K562 (cell line): ENCODE measurements around the gene RIPK3. TPM values are rescaled to one million over a fixed set of nuclear protein-coding genes. Genes with fewer than 3 reads are reported as not detected.

ENCODE experiments used
- ATAC-seq: fragments of 200-7000 bp; cut with Tn5 transposase; 3 replicates; pipeline ENCODE4 v1.9.1; 2020; ENCODE audit warnings: moderate library complexity
- BruUV-seq: library from RNA; stranded (reverse); fragments of 400-500 nt; replicated peaks from 2 replicates; lab custom pipeline; 2021; lab: Mats Ljungman, UMichigan
- CTCF ChIA-PET: fragments of 300-600 bp; formaldehyde crosslinking; extraction: SDS; loops from one replicate; lab custom pipeline; 2021; ENCODE audit warnings: low intra/inter-chr PET ratio; lab: Yijun Ruan, JAX
- POLR2A ChIA-PET: fragments of 300-600, 350-650 bp; sonication (Branson Sonifier 250); formaldehyde crosslinking; extraction: SDS; loops from one replicate; lab custom pipeline; 2021; ENCODE audit warnings: antibody characterized with exemption, inconsistent platforms; lab: Yijun Ruan, JAX
- DNase-seq, 4 experiments: peaks; one replicate each; pipeline versions ENCODE4 v3.0.0 to v3.0.0-alpha.2; 2011 to 2018; ENCODE audit warnings: low spot score in 3 of 4, mixed read lengths in 3 of 4; ENCODE audit errors: extremely low read depth in 1 of 4
- FAIRE-seq: peaks from 2 replicates; lab custom pipeline; 2011; peaks lifted over from hg19 to GRCh38; lab: Jason Lieb, UNC
- H2AFZ ChIP-seq: 2 replicates; pipeline ENCODE4 v1.6.0; 2011; ENCODE audit warnings: low read depth, low read length, control low read depth, inconsistent platforms
- H3K27ac ChIP-seq: fragments of 200-600 bp; 3 replicates; pipeline ENCODE4 v1.8.0; 2011; ENCODE audit warnings: low read depth, mild to moderate bottlenecking, control low read depth, inconsistent platforms, low read length, moderate library complexity, mixed read lengths; ENCODE audit errors: extremely low read depth
- H3K27me3 ChIP-seq, 2 experiments: fragments of 300-600 bp in 1 of 2; 2 replicates in 1 of 2; 3 replicates in 1 of 2; pipeline versions ENCODE4 v1.6.0 to v1.8.0; 2011; ENCODE audit warnings: inconsistent platforms in 2 of 2, low read length in 2 of 2, mild to moderate bottlenecking in 1 of 2, mixed read lengths in 1 of 2, moderate library complexity in 1 of 2; ENCODE audit not compliant: control insufficient read depth in 2 of 2, insufficient read depth in 2 of 2
- H3K36me3 ChIP-seq: fragments of 300-600 bp; 3 replicates; pipeline ENCODE4 v1.8.0; 2011; ENCODE audit warnings: mild to moderate bottlenecking, low read length, inconsistent platforms; ENCODE audit not compliant: control insufficient read depth, insufficient read depth
- H3K4me1 ChIP-seq, 2 experiments: fragments of 200-600 bp in 1 of 2; replicated peaks in 1 of 2; 2 replicates in 1 of 2; 3 replicates in 1 of 2; pipeline versions ENCODE4 v1.5.1 to v1.8.0; 2011; ENCODE audit warnings: inconsistent platforms in 2 of 2, low read length in 2 of 2, mild to moderate bottlenecking in 1 of 2, mixed read lengths in 1 of 2, moderate library complexity in 1 of 2; ENCODE audit not compliant: control insufficient read depth in 2 of 2, insufficient read depth in 2 of 2
- H3K4me2 ChIP-seq: 2 replicates; pipeline ENCODE4 v1.6.1; 2011; ENCODE audit warnings: low read length, control low read depth, inconsistent platforms, mixed read lengths; ENCODE audit not compliant: insufficient read depth
- H3K4me3 ChIP-seq: fragments of 200-600 bp; sonication (generic), shearing (Covaris generic); 2 replicates; pipeline ENCODE4 v1.5.1; 2016; ENCODE audit warnings: control low read depth, inconsistent platforms
- H3K79me2 ChIP-seq: fragments of 200-600 bp; 3 replicates; pipeline ENCODE4 v1.8.0; 2011; ENCODE audit warnings: low read length, inconsistent platforms; ENCODE audit not compliant: control insufficient read depth, insufficient read depth
- H3K9ac ChIP-seq, 2 experiments: 2 replicates each; pipeline versions ENCODE4 v1.6.0 to v1.6.1; 2011; ENCODE audit warnings: low read depth in 2 of 2, low read length in 2 of 2, control low read depth in 1 of 2, inconsistent platforms in 1 of 2, mild to moderate bottlenecking in 1 of 2, mixed read lengths in 1 of 2; ENCODE audit not compliant: insufficient read depth in 1 of 2
- H3K9me1 ChIP-seq: one replicate; pipeline ENCODE4 v1.6.0; 2011; ENCODE audit warnings: inconsistent platforms, mild to moderate bottlenecking, low read length, moderate library complexity; ENCODE audit not compliant: control insufficient read depth, insufficient read depth
- H3K9me3 ChIP-seq: replicated peaks from 2 replicates; pipeline ENCODE4 v1.5.1; 2011; ENCODE audit warnings: low read depth, low read length, inconsistent platforms; ENCODE audit not compliant: control insufficient read depth, insufficient read depth
- H4K20me1 ChIP-seq: replicated peaks from 2 replicates; pipeline ENCODE4 v1.6.1; 2011; ENCODE audit warnings: low read length, inconsistent platforms, mixed read lengths; ENCODE audit not compliant: control insufficient read depth, insufficient read depth
- ATF2 ChIP-seq: sonication (generic); formaldehyde crosslinking; IDR thresholded peaks from 2 replicates; pipeline ENCODE4 v1.8.1; 2022; ENCODE audit warnings: missing genetic modification reagents
- CREBBP ChIP-seq: IDR thresholded peaks from one replicate; pipeline ENCODE4 v1.6.1; 2012; ENCODE audit warnings: low read depth, mild to moderate bottlenecking, control low read depth, inconsistent platforms, low read length
- CXXC5 ChIP-seq: fragments of 250-450 bp; sonication (Bioruptor Pico); IDR thresholded peaks from 2 replicates; pipeline ENCODE4 v1.8.0; 2022; ENCODE audit warnings: inconsistent platforms, mild to moderate bottlenecking, moderate library complexity
- E2F6 ChIP-seq, 2 experiments: IDR thresholded peaks; 2 replicates each; pipeline ENCODE4 v1.6.1; 2011; ENCODE audit warnings: borderline replicate concordance in 1 of 2, control low read depth in 1 of 2, low read depth in 1 of 2, low read length in 1 of 2, mild to moderate bottlenecking in 1 of 2, mixed read lengths in 1 of 2, moderate library complexity in 1 of 2; ENCODE audit not compliant: insufficient read depth in 1 of 2, insufficient read length in 1 of 2, poor library complexity in 1 of 2, severe bottlenecking in 1 of 2; ENCODE audit errors: extremely low read depth in 1 of 2
- ILK ChIP-seq: fragments of 450-650 bp; IDR thresholded peaks from 2 replicates; pipeline ENCODE4 v1.6.1; 2016; ENCODE audit warnings: missing genetic modification characterization, low read depth, mild to moderate bottlenecking, missing compliant biosample characterization, moderate library complexity, borderline replicate concordance
- NFATC3 ChIP-seq: fragments of 450-650 bp; IDR thresholded peaks from 2 replicates; pipeline ENCODE4 v1.6.1; 2017; ENCODE audit warnings: mild to moderate bottlenecking
- NFXL1 ChIP-seq: fragments of 450-650 bp; formaldehyde crosslinking; IDR thresholded peaks from 2 replicates; pipeline ENCODE4 v1.4.0; 2021; ENCODE audit warnings: mild to moderate bottlenecking
- SIN3A ChIP-seq, 2 experiments: fragments of 150-350 bp in 1 of 2; IDR thresholded peaks; 2 replicates each; pipeline ENCODE4 v1.6.1; 2011 to 2016; ENCODE audit warnings: borderline replicate concordance in 2 of 2, low read depth in 2 of 2, low read length in 2 of 2, mild to moderate bottlenecking in 2 of 2, moderate library complexity in 2 of 2; ENCODE audit not compliant: control insufficient read depth in 1 of 2
- ZHX1 ChIP-seq: fragments of 150-350 bp; conservative IDR thresholded peaks from 2 replicates; pipeline ENCODE4 v1.6.1; 2014; ENCODE audit warnings: low read length
- ZNF655 ChIP-seq: fragments of 250-450 bp; sonication (Bioruptor Pico); IDR thresholded peaks from 2 replicates; pipeline ENCODE4 v1.5.0; 2021
- WGBS: fragments of 100-300 bp; shearing (Covaris generic); methylation state at CpG from one replicate; pipeline ENCODE4 v1.1.6; 2016; ENCODE audit warnings: low coverage, mixed read lengths; ENCODE audit not compliant: insufficient coverage; ENCODE audit errors: missing lambda C conversion rate; 5-methylcytosine and 5-hydroxymethylcytosine counted together
- in situ Hi-C: fragments of 300-500 bp; cut with MboI; formaldehyde crosslinking; loops from 4 replicates; pipeline ENCODE4 v1.15.0; 2018; ENCODE audit warnings: inconsistent platforms, mixed read lengths
- intact Hi-C: fragments of 100-400 bp; cut with micrococcal nuclease; formaldehyde crosslinking; loops from 2 replicates; pipeline ENCODE4 v1.14.2; 2022
- polyA plus RNA-seq, 8 experiments: library from polyadenylated mRNA; depleted of rRNA in 4 of 8; stranded (reverse) in 5 of 8; unstranded in 3 of 8; fragments of >200 nt; fragmentation: Nextera tagmentation in 2 of 8; fragmentation: Illumina TruSeq in 1 of 8; extraction: Ambion mirVana in 2 of 8; extraction: Trizol in 1 of 8; gene quantifications; 2 replicates each; pipeline versions ENCODE4 v1.2.1 to v1.2.3, GENCODE V29; 2011 to 2014; ENCODE audit warnings: inconsistent platforms in 1 of 8, missing spikeins in 1 of 8
- total RNA-seq, 7 experiments: library from RNA; depleted of rRNA in 6 of 7; stranded (reverse); fragments of >200 nt in 6 of 7; fragmentation: Illumina TruSeq in 2 of 7; extraction: Trizol in 2 of 7; gene quantifications; 2 replicates each; pipeline versions ENCODE4 v1.2.1 to v1.2.3, GENCODE V29; 2011 to 2021; ENCODE audit warnings: low replicate concordance in 1 of 7

RIPK3 gene
- total and polyA plus RNA-seq, 9 of the 15 experiments (the other 6 are each of a cell fraction or from before 2014, with no cell fraction given), result 0.03 to 0.43 (median 0.28) TPM; not detected in 3

GRCh38 chr14:24315243-24315806 lies 24.5 kb downstream of the RIPK3 start:
- no peak overlapping the region for H3K4me3 ChIP-seq
- no peaks in the 10 kb centered on the region for H3K9me1 ChIP-seq
- H3K79me2 ChIP-seq, result no peaks in the 10 kb centered on the region
- H3K9me3 ChIP-seq, result no peaks in the 10 kb centered on the region
- peak overlapping the region; percentile 60 for H3K4me2 ChIP-seq
- 70% methylated on average over 10 of the region's 10 CpGs for WGBS
- no peak for FAIRE-seq
- no peaks in the 10 kb centered on the region for H4K20me1 ChIP-seq
- no TSS peak for BruUV-seq
- peaks cover 5% of the 10 kb centered on the region; the same call in 1 of the 3 replicates for H3K36me3 ChIP-seq
- peak; percentile 33; the same call in 2 of the 3 replicates for ATAC-seq
- no peak for DNase-seq
- in situ Hi-C loops (no loop called here), intact Hi-C loops (no loop called here)
- 0 out of 4 replicates have a peak overlapping the region, but pooled peaks of 1 of the 2 experiments have one; percentile 11 for H3K9ac ChIP-seq
- TF ChIP-seq CXXC5, result no peak
- no peak for TF ChIP-seq ATF2 (CRISPR knock-in tag)
- no peak for TF ChIP-seq ZHX1
- no peak for TF ChIP-seq NFXL1 (CRISPR knock-in tag)
- no peak for TF ChIP-seq ZNF655 (CRISPR knock-in tag)
- no peak for TF ChIP-seq NFATC3
- no peak for TF ChIP-seq SIN3A (IDR thresholded peaks at IDR 0.05; ENCODE audit: borderline replicate concordance in 2 of 2, control insufficient read depth in 1 of 2, low read depth in 2 of 2, low read length in 2 of 2)
- no peak for TF ChIP-seq CREBBP
- TF ChIP-seq E2F6 (IDR thresholded peaks at IDR 0.05; ENCODE audit: borderline replicate concordance in 1 of 2, extremely low read depth in 1 of 2, insufficient read depth in 1 of 2, insufficient read length in 1 of 2, low read depth in 1 of 2, low read length in 1 of 2, poor library complexity in 1 of 2, severe bottlenecking in 1 of 2), result no peak
- TF ChIP-seq ILK (tag), result no peak
- ChIA-PET CTCF (no interaction called here), POLR2A (interaction anchor here (0.6 to 1.2 kb wide), 5 partner anchors 9 to 213 kb away, joined by 3 to 5 read pairs (median 3); partner anchors contain the start of genes DHRS1 and NOP9)
- H3K27ac ChIP-seq, result peak overlapping the region; percentile 71; the same call in 2 of the 3 replicates
- H3K27me3 ChIP-seq, result no peaks in the 10 kb centered on the region
- H3K4me1 ChIP-seq, result peaks cover 20 to 30% of the 10 kb centered on the region in 2 experiments
- peak overlapping the region; percentile 83; the same call in 1 of the 2 replicates for H2AFZ ChIP-seq
